Measurements from ENCODE around the gene CAD.

GRCh38 chr2:27249159-27249890 is 32.2 kb downstream of the CAD start:
- TF ChIP-seq CTCF (conservative IDR thresholded peaks at IDR 0.05; ENCODE audit: low read depth, low read length) (no peak), POLR2A (IDR thresholded peaks at IDR 0.05; ENCODE audit: low read depth, low read length) (no peak), CHD1 (IDR thresholded peaks at IDR 0.05; ENCODE audit: low read depth, low read length) (no peak)

Measured in IMR-90 (cell line).